K562 (cell line): ENCODE data around the gene KRT6C.

Experiments used
- CEBPB ChIP-seq: fragments of 450-650 bp; IDR thresholded peaks from 2 replicates; pipeline ENCODE4 v1.6.1; 2016; ENCODE audit warnings: missing genetic modification characterization, missing compliant biosample characterization
- FOSL1 ChIP-seq: fragments of 200-800 bp; sonication (Bioruptor generic); conservative IDR thresholded peaks from 2 replicates; pipeline ENCODE4 v1.6.1; 2016; ENCODE audit warnings: missing genetic modification characterization, missing compliant biosample characterization
- FOXM1 ChIP-seq, 2 experiments: fragments of 450-650 bp in 1 of 2; sonication (generic) in 1 of 2; formaldehyde crosslinking in 1 of 2; IDR thresholded peaks; 2 replicates each; pipeline versions ENCODE4 v1.6.1 to v1.9.0; 2017 to 2022; ENCODE audit warnings: low read depth in 2 of 2, mild to moderate bottlenecking in 2 of 2, missing genetic modification reagents in 1 of 2, moderate library complexity in 1 of 2
- GABPA ChIP-seq: fragments of 200-800 bp; sonication (Bioruptor generic); conservative IDR thresholded peaks from 2 replicates; pipeline ENCODE4 v1.6.1; 2016; ENCODE audit warnings: low read depth, missing genetic modification characterization, missing compliant biosample characterization
- GABPB1 ChIP-seq: sonication (generic); formaldehyde crosslinking; IDR thresholded peaks from 2 replicates; pipeline ENCODE4 v1.8.0; 2022; ENCODE audit warnings: mild to moderate bottlenecking, missing genetic modification reagents
- MED1 ChIP-seq: sonication (generic); formaldehyde crosslinking; IDR thresholded peaks from 2 replicates; pipeline ENCODE4 v1.8.1; 2023; ENCODE audit warnings: missing genetic modification reagents, borderline replicate concordance
- MIER1 ChIP-seq: fragments of 450-650 bp; IDR thresholded peaks from 2 replicates; pipeline ENCODE4 v1.6.1; 2016; ENCODE audit warnings: antibody characterized with exemption, mild to moderate bottlenecking, low read depth
- MTA1 ChIP-seq: fragments of 450-650 bp; IDR thresholded peaks from 2 replicates; pipeline ENCODE4 v1.6.1; 2017; ENCODE audit warnings: borderline replicate concordance
- RCOR1 ChIP-seq, 2 experiments: IDR thresholded peaks; 2 replicates each; pipeline ENCODE4 v1.6.1; 2012; ENCODE audit warnings: low read depth in 2 of 2, low read length in 2 of 2, borderline replicate concordance in 1 of 2, improper control_type of control experiment in 1 of 2
- RNF2 ChIP-seq: sonication (generic); IDR thresholded peaks from 2 replicates; pipeline ENCODE4 v1.6.1; 2016
- TCF7L2 ChIP-seq: fragments of 150-350 bp; IDR thresholded peaks from 2 replicates; pipeline ENCODE4 v1.6.1; 2016; ENCODE audit warnings: low read depth, mild to moderate bottlenecking, low read length, moderate library complexity
- ZNF133 ChIP-seq: fragments of 250-450 bp; sonication (Bioruptor Pico); IDR thresholded peaks from 2 replicates; pipeline ENCODE4 v1.4.0; 2020; ENCODE audit warnings: mild to moderate bottlenecking
- ZNF311 ChIP-seq: fragments of 250-450 bp; sonication (Bioruptor Pico); IDR thresholded peaks from 2 replicates; pipeline ENCODE4 v1.4.0; 2020; ENCODE audit warnings: mild to moderate bottlenecking, moderate library complexity
- ZNF407 ChIP-seq: fragments of 450-650 bp; IDR thresholded peaks from 2 replicates; pipeline ENCODE4 v1.6.1; 2016; ENCODE audit warnings: low read depth

- TF ChIP-seq GABPB1 (CRISPR knock-in tag): no peak
- TF ChIP-seq ZNF407: no peak
- no peak for TF ChIP-seq ZNF311 (CRISPR knock-in tag)
- TF ChIP-seq RCOR1 (IDR thresholded peaks at IDR 0.05; ENCODE audit: borderline replicate concordance in 1 of 2, low read depth in 2 of 2, low read length in 2 of 2): no peak
- TF ChIP-seq RNF2: no peak
- TF ChIP-seq MED1 (CRISPR knock-in tag): no peak
- TF ChIP-seq MIER1: no peak
- no peak for TF ChIP-seq MTA1
- no peak for TF ChIP-seq GABPA (tag)
- TF ChIP-seq FOSL1 (tag): no peak
- no peak for TF ChIP-seq ZNF133
- no peak for TF ChIP-seq FOXM1 (IDR thresholded peaks at IDR 0.05; ENCODE audit: low read depth)
- no peak for TF ChIP-seq FOXM1 (CRISPR knock-in tag; IDR thresholded peaks at IDR 0.05; ENCODE audit: low read depth)
- TF ChIP-seq TCF7L2: no peak
- TF ChIP-seq CEBPB: no peak
These were observed 48.1 kb downstream of the KRT6C start for GRCh38 chr12:52425466-52425865.
